Neutrophil (primary cell): Measurements from ENCODE around the gene TBC1D30.
A peak's percentile ranks its signal among the peaks of the same experiment; 100 is the strongest.

Experiments used
- H3K27ac ChIP-seq: fragments of 200-600 bp; sonication (generic); 2 replicates; pipeline ENCODE4 v1.5.1; 2016; ENCODE audit warnings: mild to moderate bottlenecking, moderate library complexity
- H3K27me3 ChIP-seq: fragments of 200-600 bp; sonication (generic); 2 replicates; pipeline ENCODE4 v1.6.0; 2016; ENCODE audit warnings: mild to moderate bottlenecking
- H3K36me3 ChIP-seq: fragments of 200-600 bp; sonication (generic); 2 replicates; pipeline ENCODE4 v1.5.1; 2017
- H3K4me1 ChIP-seq, 2 experiments: fragments of 200-600 bp in 1 of 2; sonication (generic) in 1 of 2; 1 replicate in 1 of 2; 2 replicates in 1 of 2; pipeline versions ENCODE4 v1.5.1 to v1.6.1; 2013 to 2016; ENCODE audit warnings: low read depth in 1 of 2, low read length in 1 of 2, mild to moderate bottlenecking in 1 of 2, moderate library complexity in 1 of 2; ENCODE audit not compliant: control insufficient read depth in 1 of 2, insufficient read depth in 1 of 2
- H3K4me3 ChIP-seq, 2 experiments: fragments of 200-600 bp in 1 of 2; sonication (generic) in 1 of 2; 1 replicate in 1 of 2; 2 replicates in 1 of 2; pipeline ENCODE4 v1.5.1; 2013 to 2016; ENCODE audit warnings: low read depth in 1 of 2, low read length in 1 of 2, mild to moderate bottlenecking in 1 of 2, moderate library complexity in 1 of 2
- H3K9me3 ChIP-seq: fragments of 200-600 bp; sonication (generic); 2 replicates; pipeline ENCODE4 v1.5.1; 2016
- TF ChIP-seq, protein P1 (sequence below): fragments of 200-600 bp; sonication (generic); IDR thresholded peaks from 2 replicates; pipeline ENCODE4 v1.5.1; 2016; ENCODE audit warnings: antibody characterized with exemption

TBC1D30 gene

DNA sequence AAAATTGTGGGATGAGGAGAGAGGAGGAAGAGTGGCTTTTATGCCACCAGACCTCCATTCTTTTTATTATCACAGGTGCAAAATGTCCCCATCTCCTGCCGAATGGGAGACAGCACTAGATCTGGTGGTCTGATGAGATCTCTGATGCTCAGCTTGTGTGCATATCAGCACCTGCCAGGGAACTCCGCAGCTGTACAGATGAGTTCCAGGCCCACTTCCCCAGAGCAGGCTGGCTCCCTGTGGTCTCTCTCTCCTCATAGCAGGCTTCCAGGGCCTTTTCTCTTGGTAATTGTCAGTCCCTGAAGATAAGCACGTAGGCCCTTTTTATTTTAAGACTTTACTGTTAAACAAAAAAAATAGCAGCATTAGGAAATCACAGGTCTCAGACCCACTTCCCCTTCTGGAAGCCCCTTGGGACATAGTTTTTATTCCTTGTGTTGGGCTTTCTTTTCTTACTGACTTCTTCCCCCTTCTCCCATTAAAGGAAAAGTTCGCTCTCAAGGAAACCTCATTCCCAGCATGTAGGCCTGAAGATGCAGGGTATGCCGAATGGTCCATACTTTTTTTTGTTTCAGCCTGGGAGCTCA lies 4.5 kb upstream of the TBC1D30 start:
- Histone ChIP-seq H3K36me3 (no peaks in the 10 kb centered on the region), H3K9me3 (no peaks in the 10 kb centered on the region), H3K4me3 (no peak overlapping the region), H3K27me3 (peaks cover 48% of the 10 kb centered on the region), H3K27ac (no peak overlapping the region), H3K4me1 (peaks cover 0 to 9% of the 10 kb centered on the region in 2 experiments)
- TF ChIP-seq, protein P1, sequence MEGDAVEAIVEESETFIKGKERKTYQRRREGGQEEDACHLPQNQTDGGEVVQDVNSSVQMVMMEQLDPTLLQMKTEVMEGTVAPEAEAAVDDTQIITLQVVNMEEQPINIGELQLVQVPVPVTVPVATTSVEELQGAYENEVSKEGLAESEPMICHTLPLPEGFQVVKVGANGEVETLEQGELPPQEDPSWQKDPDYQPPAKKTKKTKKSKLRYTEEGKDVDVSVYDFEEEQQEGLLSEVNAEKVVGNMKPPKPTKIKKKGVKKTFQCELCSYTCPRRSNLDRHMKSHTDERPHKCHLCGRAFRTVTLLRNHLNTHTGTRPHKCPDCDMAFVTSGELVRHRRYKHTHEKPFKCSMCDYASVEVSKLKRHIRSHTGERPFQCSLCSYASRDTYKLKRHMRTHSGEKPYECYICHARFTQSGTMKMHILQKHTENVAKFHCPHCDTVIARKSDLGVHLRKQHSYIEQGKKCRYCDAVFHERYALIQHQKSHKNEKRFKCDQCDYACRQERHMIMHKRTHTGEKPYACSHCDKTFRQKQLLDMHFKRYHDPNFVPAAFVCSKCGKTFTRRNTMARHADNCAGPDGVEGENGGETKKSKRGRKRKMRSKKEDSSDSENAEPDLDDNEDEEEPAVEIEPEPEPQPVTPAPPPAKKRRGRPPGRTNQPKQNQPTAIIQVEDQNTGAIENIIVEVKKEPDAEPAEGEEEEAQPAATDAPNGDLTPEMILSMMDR = no peak

DNA sequence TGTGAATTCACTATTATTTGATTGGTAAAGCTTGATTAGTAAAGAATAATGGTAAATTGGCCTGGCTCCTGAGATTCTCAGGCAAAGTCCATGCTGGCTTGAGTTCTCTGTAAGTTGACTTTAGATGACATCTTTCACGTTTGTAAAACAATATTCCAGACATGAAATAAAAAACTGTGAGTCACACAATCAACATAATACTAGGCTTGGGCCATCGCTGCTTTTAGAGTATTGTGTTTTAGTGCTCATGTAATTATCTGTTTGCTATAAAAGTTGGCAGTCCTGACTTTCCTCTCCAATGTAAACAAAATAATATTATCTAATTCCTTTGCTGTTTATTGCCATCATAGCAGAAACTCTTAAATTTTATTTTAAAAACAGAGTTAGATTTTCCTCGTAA lies 3.9 kb upstream of the TBC1D30 start:
- Histone ChIP-seq H3K36me3 (no peaks in the 10 kb centered on the region), H3K27me3 (peaks cover 55% of the 10 kb centered on the region), H3K9me3 (no peaks in the 10 kb centered on the region), H3K4me3 (no peak overlapping the region), H3K27ac (no peak overlapping the region), H3K4me1 (peaks cover 0 to 15% of the 10 kb centered on the region in 2 experiments)
- TF ChIP-seq, protein P1 = no peak

DNA sequence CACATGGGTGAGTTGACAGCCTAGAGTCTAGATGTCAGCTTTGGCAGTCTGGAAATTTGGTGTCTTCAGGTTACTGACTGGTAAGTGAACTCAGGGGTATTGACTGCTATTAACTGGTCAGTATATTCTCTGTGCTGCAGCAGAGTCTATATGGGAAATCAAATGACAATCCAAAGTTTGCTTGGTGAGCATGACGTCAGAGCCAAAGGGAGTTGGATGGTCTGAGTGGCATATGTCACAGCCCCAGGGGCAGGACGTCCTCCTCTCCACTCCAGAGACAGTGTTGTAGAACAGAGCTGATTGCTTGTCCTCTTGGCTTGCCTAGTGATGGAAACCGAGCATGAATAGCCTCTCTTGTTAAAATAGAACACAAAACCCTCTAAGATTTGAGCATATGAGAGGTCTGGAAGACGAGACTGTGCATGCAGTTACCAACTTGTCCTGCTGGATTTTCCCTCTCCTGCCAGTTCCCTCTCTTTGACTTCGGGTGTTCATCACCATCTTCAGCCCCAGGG lies 3.3 kb upstream of the TBC1D30 start:
- no peak overlapping the region for H3K27ac ChIP-seq
- H3K9me3 ChIP-seq = no peaks in the 10 kb centered on the region
- peaks cover 0 to 15% of the 10 kb centered on the region in 2 experiments for H3K4me1 ChIP-seq
- TF ChIP-seq, protein P1 = no peak
- no peak overlapping the region for H3K4me3 ChIP-seq
- no peaks in the 10 kb centered on the region for H3K36me3 ChIP-seq
- H3K27me3 ChIP-seq = peaks cover 61% of the 10 kb centered on the region

DNA sequence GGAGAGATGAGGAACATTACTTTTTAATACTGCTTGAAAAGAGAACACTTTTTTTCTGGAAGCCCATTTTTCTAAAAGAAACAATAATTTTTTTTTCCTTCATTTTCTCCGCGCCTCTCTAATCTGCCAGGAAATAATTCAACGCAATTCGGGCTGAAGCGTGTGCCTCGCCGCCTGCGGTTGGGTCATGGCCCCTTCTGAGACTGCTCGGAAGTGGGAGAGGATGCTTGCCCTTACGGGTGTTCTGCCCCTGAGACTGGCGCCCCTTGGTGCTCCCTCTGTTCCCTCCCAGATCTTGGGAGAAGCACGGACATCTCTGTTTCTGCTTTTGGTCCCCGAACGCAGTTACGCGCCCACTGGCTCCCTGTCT lies 332 bp upstream of the TBC1D30 start:
- H3K9me3 ChIP-seq = no peaks in the 10 kb centered on the region
- peaks cover 0 to 15% of the 10 kb centered on the region in 2 experiments for H3K4me1 ChIP-seq
- H3K4me3 ChIP-seq = peak overlapping the region in 1 of 2 experiments; percentile 23
- no peaks in the 10 kb centered on the region for H3K36me3 ChIP-seq
- H3K27ac ChIP-seq = no peak overlapping the region
- TF ChIP-seq, protein P1 = no peak
- peaks cover 90% of the 10 kb centered on the region for H3K27me3 ChIP-seq

DNA sequence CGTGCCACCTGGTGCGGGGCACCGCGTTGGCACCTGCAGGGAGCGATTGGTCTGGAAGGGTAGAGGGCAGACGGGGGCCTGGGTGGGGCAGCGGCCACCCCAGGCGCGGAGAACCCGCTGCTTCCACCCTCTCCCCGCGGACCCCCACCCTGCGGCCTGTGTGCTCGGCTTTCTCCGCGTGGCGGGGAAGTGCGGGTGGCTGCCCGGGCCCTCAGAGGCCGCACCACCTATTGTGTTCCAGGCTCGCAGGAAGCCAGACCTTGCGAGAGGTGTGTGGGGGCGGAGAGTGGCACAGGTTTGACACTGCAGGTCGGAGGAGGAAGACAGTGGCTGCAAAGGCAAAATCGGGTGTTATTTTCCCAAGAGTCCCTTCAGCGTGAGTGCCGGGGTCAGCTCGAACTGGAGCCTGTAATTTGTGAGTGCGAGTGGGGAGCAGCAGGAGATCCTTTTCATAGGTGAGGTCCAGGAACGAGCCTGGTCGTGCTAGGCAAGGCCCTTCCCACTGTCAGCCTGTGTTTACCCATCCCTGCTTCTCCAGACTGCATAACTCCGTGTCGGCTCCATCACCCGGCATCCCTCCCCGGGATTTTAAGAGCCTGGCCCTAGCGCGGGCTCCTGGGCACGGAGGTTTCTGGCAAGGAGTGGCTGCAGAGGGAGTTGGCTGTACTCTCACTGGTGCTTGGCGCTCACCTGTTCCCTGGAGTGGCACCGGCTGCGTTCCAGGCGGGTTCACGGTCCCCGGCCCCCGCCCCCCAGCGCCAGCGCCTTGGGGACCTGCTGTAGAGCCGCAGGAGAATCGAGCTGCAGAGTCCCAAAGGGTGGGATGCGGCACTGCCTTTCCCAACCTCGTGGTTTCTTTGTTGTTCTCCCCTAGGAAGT lies 935 bp downstream of the TBC1D30 start:
- TF ChIP-seq, protein P1 = no peak
- Histone ChIP-seq H3K4me1 (peaks cover 0 to 15% of the 10 kb centered on the region in 2 experiments), H3K36me3 (no peaks in the 10 kb centered on the region), H3K9me3 (no peaks in the 10 kb centered on the region), H3K4me3 (no peak overlapping the region), H3K27ac (no peak overlapping the region), H3K27me3 (peaks cover 100% of the 10 kb centered on the region)
